Liver (tissue), 9 donors: ENCODE results near the gene SLC6A2. TPM values are rescaled to one million over a fixed set of nuclear protein-coding genes. Genes with fewer than 3 reads are reported as not detected.

Source experiments
- DNase-seq: peaks from one replicate; pipeline ENCODE4 v3.0.0-alpha.2; 2017; ENCODE audit warnings: low spot score
- H3K27ac ChIP-seq, 2 donors: one replicate each; pipeline ENCODE4 v1.7.0; 2013; ENCODE audit warnings: inconsistent platforms in 2 of 2, low read length in 2 of 2, control low read depth in 1 of 2, low read depth in 1 of 2, mild to moderate bottlenecking in 1 of 2
- H3K27me3 ChIP-seq, 4 donors: one replicate each; pipeline versions ENCODE4 v1.6.1 to v1.7.0; 2013; ENCODE audit warnings: low read length in 3 of 4, inconsistent platforms in 1 of 4, mild to moderate bottlenecking in 1 of 4, moderate library complexity in 1 of 4; ENCODE audit not compliant: control insufficient read depth in 4 of 4, insufficient read depth in 4 of 4
- H3K36me3 ChIP-seq, 4 donors: one replicate each; pipeline versions ENCODE4 v1.6.1 to v1.7.0; 2013; ENCODE audit warnings: low read length in 3 of 4, mild to moderate bottlenecking in 3 of 4, low read depth in 1 of 4, moderate library complexity in 1 of 4; ENCODE audit not compliant: control insufficient read depth in 4 of 4, insufficient read depth in 3 of 4
- H3K4me1 ChIP-seq, 4 donors: one replicate each; pipeline versions ENCODE4 v1.6.1 to v1.7.0; 2013; ENCODE audit warnings: low read length in 3 of 4, mild to moderate bottlenecking in 3 of 4, moderate library complexity in 1 of 4; ENCODE audit not compliant: control insufficient read depth in 4 of 4, insufficient read depth in 4 of 4
- H3K4me3 ChIP-seq, 3 donors: one replicate each; pipeline versions ENCODE4 v1.6.1 to v1.7.0; 2013; ENCODE audit warnings: low read length in 3 of 3, control low read depth in 1 of 3, low read depth in 1 of 3, mild to moderate bottlenecking in 1 of 3
- H3K9ac ChIP-seq, 2 donors: one replicate each; pipeline ENCODE4 v1.7.0; 2013; ENCODE audit warnings: low read length in 2 of 2, mild to moderate bottlenecking in 2 of 2, moderate library complexity in 2 of 2, control low read depth in 1 of 2, low read depth in 1 of 2
- H3K9me3 ChIP-seq, 4 donors: one replicate each; pipeline versions ENCODE4 v1.6.1 to v1.7.0; 2013; ENCODE audit warnings: low read length in 3 of 4; ENCODE audit not compliant: control insufficient read depth in 4 of 4
- ATF3 ChIP-seq: IDR thresholded peaks from 2 replicates; pipeline ENCODE4 v1.6.1; 2016; ENCODE audit warnings: antibody characterized with exemption
- CTCF ChIP-seq: fragments of 150-350 bp; IDR thresholded peaks from 2 replicates; pipeline ENCODE4 v1.5.1; 2017; ENCODE audit warnings: improper control_type of control experiment, low read depth, low read length; ENCODE audit not compliant: missing input control
- EGR1 ChIP-seq, 2 donors: IDR thresholded peaks; 2 replicates each; pipeline ENCODE4 v1.6.1; 2016 to 2018; ENCODE audit warnings: antibody characterized with exemption in 2 of 2, low read depth in 2 of 2
- FOXA1 ChIP-seq: IDR thresholded peaks from 2 replicates; pipeline ENCODE4 v1.6.1; 2016; ENCODE audit warnings: antibody characterized with exemption
- FOXA2 ChIP-seq: IDR thresholded peaks from 2 replicates; pipeline ENCODE4 v1.6.1; 2016; ENCODE audit warnings: antibody characterized with exemption
- GABPA ChIP-seq, 2 donors: IDR thresholded peaks in 1 of 2; conservative IDR thresholded peaks in 1 of 2; 2 replicates each; pipeline ENCODE4 v1.6.1; 2016; ENCODE audit warnings: antibody characterized with exemption in 2 of 2, mild to moderate bottlenecking in 1 of 2, moderate library complexity in 1 of 2
- HNF4A ChIP-seq, 2 donors: conservative IDR thresholded peaks; 2 replicates each; pipeline ENCODE4 v1.6.1; 2016; ENCODE audit warnings: antibody characterized with exemption in 2 of 2, mild to moderate bottlenecking in 2 of 2
- HNF4G ChIP-seq: IDR thresholded peaks from 2 replicates; pipeline ENCODE4 v1.6.1; 2016; ENCODE audit warnings: antibody characterized with exemption
- JUND ChIP-seq, 2 donors: IDR thresholded peaks; 2 replicates each; pipeline ENCODE4 v1.6.1; 2016; ENCODE audit warnings: antibody characterized with exemption in 2 of 2
- MAX ChIP-seq: IDR thresholded peaks from 2 replicates; pipeline ENCODE4 v1.6.1; 2016; ENCODE audit warnings: antibody characterized with exemption
- NR2F2 ChIP-seq: IDR thresholded peaks from 2 replicates; pipeline ENCODE4 v1.6.1; 2016; ENCODE audit warnings: antibody characterized with exemption
- RAD21 ChIP-seq, 2 donors: IDR thresholded peaks; 2 replicates each; pipeline ENCODE4 v1.6.1; 2016; ENCODE audit warnings: antibody characterized with exemption in 2 of 2, mild to moderate bottlenecking in 2 of 2
- RXRA ChIP-seq, 2 donors: IDR thresholded peaks; 2 replicates each; pipeline ENCODE4 v1.6.1; 2017 to 2018; ENCODE audit warnings: antibody characterized with exemption in 2 of 2, mild to moderate bottlenecking in 1 of 2
- SP1 ChIP-seq: IDR thresholded peaks from 2 replicates; pipeline ENCODE4 v1.6.1; 2018; ENCODE audit warnings: antibody characterized with exemption, mild to moderate bottlenecking
- TAF1 ChIP-seq: conservative IDR thresholded peaks from 2 replicates; pipeline ENCODE4 v1.6.1; 2016; ENCODE audit warnings: antibody characterized with exemption, mild to moderate bottlenecking
- YY1 ChIP-seq: IDR thresholded peaks from 2 replicates; pipeline ENCODE4 v1.6.1; 2016; ENCODE audit warnings: antibody characterized with exemption, mild to moderate bottlenecking
- ZBTB33 ChIP-seq: IDR thresholded peaks from 2 replicates; pipeline ENCODE4 v1.6.1; 2016; ENCODE audit warnings: antibody characterized with exemption
- WGBS: extraction: QIAGEN DNeasy Blood & Tissue Kit; methylation state at CpG from one replicate; pipeline ENCODE4 v1.1.7; 2013; 5-methylcytosine and 5-hydroxymethylcytosine counted together
- polyA plus RNA-seq, 2 donors: library from polyadenylated mRNA; stranded (reverse) in 1 of 2; unstranded in 1 of 2; fragments of 200-250 nt in 1 of 2; fragments of >200 nt in 1 of 2; fragmentation: Nextera tagmentation in 1 of 2; extraction: Ambion mirVana in 1 of 2; gene quantifications; one replicate each; pipeline versions ENCODE4 v1.2.1 to v1.2.3, GENCODE V29; 2013 to 2015
- total RNA-seq, 2 donors: library from RNA; depleted of rRNA; stranded (reverse); fragments of >200 nt; gene quantifications; one replicate each; pipeline ENCODE4 v1.2.3, GENCODE V29; 2014
- donor health status: healthy.
- donor health status: healthy.
- donor health status: healthy.
- donor health status: healthy.
- donor health status: healthy.

SLC6A2 gene
- total and polyA plus RNA-seq, 4 donors: under 0.01 to 0.10 (median 0.07) TPM; not detected in 1

GRCh38 chr16:55657616-55658015 is 1.8 kb downstream of the SLC6A2 start:
- Histone ChIP-seq H3K27ac (no peak overlapping the region), H3K36me3 (no peaks in the 10 kb centered on the region), H3K9me3 (no peaks in the 10 kb centered on the region), H3K4me1 (peaks cover 5 to 13% (median 8%) of the 10 kb centered on the region in 4 donors), H3K27me3 (peaks cover 3 to 13% (median 7%) of the 10 kb centered on the region in 4 donors), H3K4me3 (no peak overlapping the region), H3K9ac (no peak overlapping the region)
- WGBS: 84% methylated on average over 3 of the region's 3 CpGs
- TF ChIP-seq HNF4A (conservative IDR thresholded peaks at IDR 0.05): no peak
- TF ChIP-seq JUND (IDR thresholded peaks at IDR 0.05): no peak
- no peak for TF ChIP-seq FOXA2
- no peak for TF ChIP-seq RXRA (IDR thresholded peaks at IDR 0.05)
- TF ChIP-seq SP1: no peak
- TF ChIP-seq EGR1 (IDR thresholded peaks at IDR 0.05; ENCODE audit: low read depth in 2 of 2): no peak
- no peak for TF ChIP-seq RAD21 (IDR thresholded peaks at IDR 0.05)
- TF ChIP-seq CTCF: no peak
- TF ChIP-seq HNF4G: no peak
- TF ChIP-seq YY1: no peak
- no peak for DNase-seq

GRCh38 chr16:55658898-55659420 is 3.2 kb downstream of the SLC6A2 start:
- Histone ChIP-seq H3K9ac (no peak overlapping the region), H3K36me3 (no peaks in the 10 kb centered on the region), H3K9me3 (no peaks in the 10 kb centered on the region), H3K27me3 (peaks cover 3 to 13% (median 5%) of the 10 kb centered on the region in 4 donors), H3K4me1 (peaks cover 5 to 13% (median 8%) of the 10 kb centered on the region in 4 donors), H3K4me3 (no peak overlapping the region), H3K27ac (no peak overlapping the region)
- no peak for TF ChIP-seq FOXA1
- TF ChIP-seq JUND (IDR thresholded peaks at IDR 0.05): no peak
- no peak for TF ChIP-seq ATF3
- TF ChIP-seq RAD21 (IDR thresholded peaks at IDR 0.05): no peak
- no peak for TF ChIP-seq YY1
- TF ChIP-seq SP1: no peak
- no peak for TF ChIP-seq RXRA (IDR thresholded peaks at IDR 0.05)
- no peak for TF ChIP-seq TAF1
- TF ChIP-seq MAX: no peak
- no peak for TF ChIP-seq FOXA2
- TF ChIP-seq CTCF: no peak
- no peak for TF ChIP-seq EGR1 (IDR thresholded peaks at IDR 0.05; ENCODE audit: low read depth in 2 of 2)
- TF ChIP-seq GABPA (IDR thresholded peaks at IDR 0.05 in 1 of 2, conservative IDR thresholded peaks at IDR 0.05 in 1 of 2): no peak
- TF ChIP-seq ZBTB33: no peak
- no peak for TF ChIP-seq HNF4A (conservative IDR thresholded peaks at IDR 0.05)
- no peak for TF ChIP-seq NR2F2
- no peak for DNase-seq
- WGBS: 71% methylated on average over 7 of the region's 7 CpGs
